Stimulated activated CD8-positive, alpha-beta memory T cell treated with anti-CD3 and anti-CD28 coated beads, Interleukin-15, amount 100 ng/mL, for 4 hours (primary cell): ENCODE results near the gene ADARB2.

Experiments
- DNase-seq, 2 donors: peaks; one replicate each; pipeline ENCODE4 v3.0.0-alpha.2; 2020; ENCODE audit warnings: low read depth in 2 of 2

ADARB2 gene

DNA sequence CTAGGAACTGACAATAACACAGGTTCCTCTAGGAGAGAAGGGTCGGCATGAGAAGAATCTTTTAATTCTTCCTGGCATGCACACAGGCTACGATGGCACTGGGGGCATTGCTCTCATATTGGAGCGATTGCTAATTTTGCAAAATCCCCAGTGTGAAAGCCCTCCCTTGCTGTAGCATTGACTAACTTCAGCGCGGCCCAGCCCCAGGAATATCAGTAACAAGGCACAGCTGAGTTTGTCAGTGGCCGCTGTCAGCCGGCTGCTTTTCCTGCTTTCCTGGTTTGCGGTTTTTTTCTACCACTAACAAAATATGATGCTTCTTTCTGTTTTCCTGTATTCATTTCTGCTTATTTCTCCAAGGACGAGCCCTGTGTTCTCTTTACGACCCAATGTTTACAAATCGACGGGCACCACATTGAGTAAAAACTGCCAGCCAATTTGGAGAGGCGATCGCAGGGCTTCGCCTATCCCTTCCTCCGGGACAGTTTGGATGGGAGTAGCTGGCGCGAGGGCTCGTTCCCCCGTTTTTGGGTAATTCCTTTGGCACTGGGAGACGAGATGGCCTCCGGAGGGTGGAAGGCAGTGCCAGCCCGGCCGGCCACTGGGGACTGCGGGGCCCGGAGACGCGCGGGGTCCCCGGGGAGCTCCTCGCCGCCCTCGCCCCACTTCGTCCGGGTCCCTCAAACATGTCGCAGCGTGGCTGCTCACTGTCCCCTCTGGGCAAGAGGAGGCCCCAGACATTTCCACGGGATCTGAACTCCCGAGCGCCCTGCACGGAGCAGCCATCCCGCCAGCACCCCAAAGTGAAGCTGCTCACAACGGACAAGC is 967 bp downstream of the ADARB2 start:
- no peak for DNase-seq

DNA sequence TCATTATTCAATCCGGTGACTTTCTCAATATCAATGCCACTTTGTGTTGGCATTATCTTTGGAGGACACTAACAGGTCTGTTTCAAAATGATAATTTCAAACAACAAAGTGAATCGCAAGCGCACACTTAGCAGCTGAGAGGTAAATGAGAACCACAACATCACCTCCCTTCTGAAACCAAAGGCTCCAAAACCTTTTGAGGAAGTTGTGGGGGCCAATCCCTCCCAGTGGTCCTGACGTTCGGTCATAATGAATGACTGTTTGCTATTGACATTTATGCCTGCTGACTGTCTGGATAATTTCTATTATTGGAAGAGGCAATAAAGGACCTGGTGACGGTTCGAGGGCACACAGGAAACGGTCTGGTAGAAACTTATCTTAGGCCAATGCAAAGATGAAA is 1.8 kb downstream of the ADARB2 start:
- DNase-seq: no peak

DNA sequence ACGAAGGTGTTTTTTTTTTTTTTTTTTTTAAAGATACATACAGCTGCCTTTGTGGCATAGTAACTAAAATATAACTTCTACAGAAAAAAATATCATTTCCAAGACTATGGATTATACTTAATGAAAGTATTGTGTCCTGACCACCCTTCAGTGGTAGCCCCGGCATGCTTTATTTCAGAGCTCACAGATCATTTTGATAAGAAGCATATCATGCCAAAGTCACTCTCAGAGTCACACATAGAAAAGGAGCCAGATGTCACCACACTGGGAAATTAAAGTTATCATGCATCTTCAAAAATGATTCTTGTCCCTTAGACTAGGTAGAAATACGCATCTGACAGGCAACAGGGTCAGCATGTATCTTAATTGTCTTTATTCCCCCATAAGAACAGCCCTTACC is 3.0 kb downstream of the ADARB2 start:
- no peak for DNase-seq

DNA sequence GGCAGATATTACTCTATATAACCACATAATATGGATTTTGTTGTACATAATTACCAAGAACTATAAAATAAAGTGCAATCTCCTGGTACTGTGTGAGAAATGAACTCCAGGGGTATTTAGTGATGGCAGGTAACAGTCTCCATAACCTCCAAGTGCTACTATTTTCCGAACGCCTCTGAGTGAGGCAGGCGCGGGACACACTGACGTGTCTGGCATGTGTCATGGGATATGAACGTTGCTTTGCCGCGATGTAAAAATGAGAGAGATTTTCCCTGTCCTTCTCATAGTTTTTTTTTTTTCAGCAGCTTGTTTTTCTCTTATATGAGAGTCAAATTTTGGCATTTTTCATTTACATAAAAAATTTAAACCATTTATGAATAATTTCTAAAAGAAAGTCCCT is 3.6 kb downstream of the ADARB2 start:
- no peak for DNase-seq

DNA sequence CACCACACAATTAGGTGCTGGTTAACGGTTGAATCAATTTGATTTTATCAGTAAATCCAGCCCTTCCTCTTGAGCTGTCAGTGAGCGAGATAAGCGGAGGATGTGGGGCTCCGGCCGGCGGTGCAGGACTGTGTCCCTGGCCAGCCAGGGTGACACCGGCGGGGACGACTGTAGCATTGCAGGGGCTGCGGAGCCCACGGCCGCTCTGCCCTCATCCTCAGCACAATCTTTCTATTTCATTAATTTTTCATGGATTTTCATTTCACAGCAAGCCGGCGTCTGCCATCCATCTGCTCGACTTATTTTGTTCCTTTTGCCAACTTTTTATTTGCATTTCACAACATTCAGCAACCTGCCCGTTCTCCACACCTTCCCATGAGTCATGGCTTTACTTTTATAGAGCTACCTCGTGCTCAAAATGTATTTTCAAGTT is 4.7 kb downstream of the ADARB2 start:
- no peak for DNase-seq

DNA sequence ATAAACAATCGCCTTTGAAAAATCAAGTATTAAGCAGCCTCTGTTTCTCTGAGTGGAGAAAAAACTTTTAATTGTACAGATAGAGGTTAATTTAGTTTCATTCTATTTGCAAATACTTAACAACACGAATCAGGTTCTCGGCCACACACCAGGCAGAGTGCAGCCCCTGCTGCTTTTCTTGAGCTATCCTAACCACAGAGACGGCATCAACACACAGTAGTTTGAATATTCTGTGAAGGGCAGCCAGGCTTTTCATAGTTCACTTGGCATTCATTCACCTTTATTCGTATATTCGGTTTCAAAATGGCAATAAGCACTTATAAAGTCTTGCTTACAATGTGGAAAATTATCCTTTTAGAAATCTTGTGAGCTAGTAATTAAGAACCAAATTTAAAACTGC is 5.7 kb downstream of the ADARB2 start:
- no peak for DNase-seq

DNA sequence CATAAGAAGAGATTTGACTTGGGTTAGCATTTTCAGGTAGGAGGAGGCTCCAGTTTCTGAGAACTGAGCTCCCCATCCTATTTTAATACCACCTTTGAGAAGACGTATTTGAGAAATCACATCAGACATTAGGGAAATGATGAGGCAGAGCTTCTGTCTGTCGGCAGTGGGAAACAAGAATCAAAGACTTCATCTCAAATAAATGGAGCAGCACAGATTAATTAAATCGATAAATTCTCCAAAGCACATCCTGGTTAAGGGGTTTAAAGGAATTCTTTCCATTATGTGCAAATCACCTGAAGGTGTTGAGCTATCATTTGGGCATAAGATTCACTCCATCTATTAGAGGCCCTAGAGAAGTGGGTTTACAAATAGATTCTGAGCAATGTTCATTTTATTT is 7.6 kb downstream of the ADARB2 start:
- no peak for DNase-seq

DNA sequence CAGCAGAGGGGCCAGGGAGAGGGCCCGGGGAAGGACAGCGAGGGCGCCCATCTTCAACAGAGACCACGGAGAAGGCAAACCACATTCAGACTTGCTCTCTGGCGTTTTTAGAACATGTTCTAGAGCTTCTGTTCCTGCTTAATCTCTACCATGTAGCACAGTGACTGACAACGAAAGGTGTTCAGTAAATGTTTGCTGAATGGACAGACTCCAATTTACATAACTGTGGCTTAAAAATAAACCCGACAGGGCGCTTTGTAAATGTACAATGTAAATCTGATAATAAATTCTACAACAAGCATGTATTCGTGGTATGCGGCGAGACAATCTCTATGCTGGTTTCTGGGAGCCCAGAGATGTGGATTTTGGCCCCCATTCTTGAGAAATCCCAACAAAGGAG is 10.5 kb downstream of the ADARB2 start:
- no peak for DNase-seq

DNA sequence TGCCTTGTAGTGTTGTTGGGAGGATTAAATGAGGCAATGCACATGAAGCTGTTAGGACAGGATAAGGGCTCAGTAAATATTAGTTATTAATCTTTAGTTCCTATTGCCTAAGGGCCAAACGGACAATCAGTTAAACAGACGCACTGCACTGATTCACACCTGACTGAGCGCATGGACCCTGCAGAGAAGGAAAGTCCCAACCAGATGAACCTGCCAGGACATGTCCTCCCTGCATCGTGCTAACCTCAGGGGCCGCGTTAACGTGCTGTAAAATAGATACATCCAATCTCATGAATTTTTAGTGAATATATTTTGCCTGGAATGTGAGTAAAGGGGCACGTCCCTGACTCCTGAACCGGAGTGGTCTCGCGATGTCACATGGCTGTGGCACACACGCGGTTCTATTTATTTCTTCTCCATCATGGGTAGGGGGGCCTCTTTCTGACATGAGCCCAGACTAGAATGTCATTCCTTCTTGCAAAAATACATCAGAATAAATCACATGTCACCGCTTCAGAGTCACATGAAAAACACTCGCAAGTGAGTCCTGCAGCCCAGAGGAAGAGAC is 12.3 kb downstream of the ADARB2 start:
- DNase-seq: no peak

DNA sequence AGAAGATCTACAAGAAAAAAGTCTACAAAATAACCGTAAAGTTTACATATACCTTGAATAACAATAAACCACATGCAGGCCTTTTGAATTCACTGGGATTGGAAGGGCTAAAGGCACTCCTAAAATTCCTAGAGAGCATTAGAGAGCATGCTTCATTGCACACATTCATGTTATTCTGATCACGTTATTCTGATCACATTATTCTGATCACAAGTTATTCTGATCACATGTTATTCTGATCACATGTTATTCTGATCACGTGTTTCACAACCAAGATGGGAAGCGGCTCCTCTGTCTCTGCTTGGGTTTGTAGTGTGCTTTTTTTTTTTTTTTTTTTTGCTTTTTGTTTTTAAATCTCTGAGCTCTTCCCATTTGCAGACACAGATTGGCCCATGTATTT is 20.5 kb downstream of the ADARB2 start:
- DNase-seq: no peak

DNA sequence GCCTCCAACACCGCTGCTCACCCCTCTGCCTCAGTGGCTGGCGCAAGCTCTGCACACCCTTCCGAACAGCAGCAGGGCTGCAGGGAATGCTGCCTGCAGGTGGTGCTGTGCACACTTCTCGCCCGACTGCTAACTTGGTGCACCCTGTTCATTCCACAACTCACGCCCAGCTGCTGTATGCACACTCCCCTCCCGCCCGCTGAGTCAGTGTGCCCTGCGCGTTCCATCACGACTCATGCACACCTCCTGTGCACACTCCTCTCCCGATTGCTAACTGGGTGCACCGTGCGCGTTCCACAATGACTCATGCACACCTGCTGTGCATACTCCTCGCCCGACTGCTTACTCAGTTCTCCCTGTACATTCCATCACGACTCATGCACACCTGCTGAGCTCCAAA is 21.5 kb downstream of the ADARB2 start:
- no peak for DNase-seq

DNA sequence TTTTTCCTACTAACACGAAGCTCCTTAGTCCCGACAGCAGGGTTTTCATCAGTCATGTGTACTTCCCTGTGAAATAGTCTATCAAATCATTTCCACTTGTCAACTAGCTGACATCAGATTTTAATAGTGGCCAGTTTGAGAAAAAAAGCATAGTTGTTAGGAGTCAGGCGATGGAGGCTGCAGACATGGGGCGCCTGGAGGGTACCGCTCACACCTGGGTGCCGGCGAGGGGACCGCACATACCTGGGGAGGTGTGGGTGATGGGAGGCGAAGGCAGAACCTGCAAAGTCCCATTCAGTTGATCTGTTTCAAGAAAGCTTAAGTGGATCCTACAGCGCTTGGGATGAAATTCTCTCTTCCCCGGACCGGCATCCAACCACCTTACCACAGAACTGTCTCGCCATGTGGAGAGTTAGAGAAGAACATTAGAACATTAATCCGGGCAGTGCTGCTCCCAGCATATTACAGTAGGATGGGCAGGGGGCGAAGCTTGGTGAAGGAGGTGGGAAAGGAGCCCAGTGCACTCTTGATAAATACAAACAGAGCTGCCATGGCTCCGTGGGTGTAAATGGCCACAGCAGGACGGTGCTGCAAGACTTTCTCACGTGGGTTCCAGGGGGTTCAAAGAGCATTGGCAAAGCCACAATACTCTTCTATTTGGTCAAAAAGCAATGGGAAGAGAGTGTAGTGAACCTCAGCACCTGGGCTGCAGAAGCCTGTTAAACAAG is 24.2 kb downstream of the ADARB2 start:
- DNase-seq: no peak

DNA sequence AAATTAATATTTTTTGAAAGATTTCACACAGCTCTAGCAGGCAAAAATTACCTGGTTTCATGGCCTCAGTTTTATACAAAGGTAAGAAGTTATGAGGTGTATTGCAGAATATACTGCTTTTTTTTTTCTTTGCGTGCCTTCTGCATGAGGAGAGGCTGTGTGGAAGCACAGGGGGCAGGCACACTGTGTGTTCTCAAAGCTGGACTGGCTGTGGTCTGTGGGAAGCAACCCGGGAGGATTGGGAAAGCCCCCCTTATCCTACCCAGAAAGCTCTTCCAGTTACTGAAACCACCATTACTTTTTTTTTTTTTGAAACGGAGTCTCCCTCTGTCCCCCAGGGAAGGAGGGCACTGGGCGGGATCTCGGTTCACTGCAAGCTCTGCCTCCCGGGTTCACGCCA is 25.0 kb downstream of the ADARB2 start:
- DNase-seq: no peak

DNA sequence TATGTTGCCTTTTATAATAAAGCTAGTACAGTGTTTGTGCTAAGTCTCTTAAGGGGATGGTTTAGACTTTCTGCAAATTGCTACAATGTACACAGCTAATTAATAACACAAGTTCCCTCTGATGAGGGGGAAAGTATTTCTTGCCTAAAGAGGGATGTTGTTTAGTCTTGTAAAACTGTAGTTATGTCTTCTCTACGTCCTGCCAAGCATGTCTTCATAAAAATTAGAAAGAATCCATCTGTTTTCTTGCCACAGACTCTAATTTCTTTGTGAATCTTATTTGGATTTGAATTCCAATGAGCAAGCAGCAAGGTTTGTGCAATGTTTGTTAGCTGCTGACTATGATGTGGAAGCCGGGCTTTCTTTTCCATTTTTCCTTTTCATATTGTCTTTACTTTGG is 28.2 kb downstream of the ADARB2 start:
- no peak for DNase-seq

DNA sequence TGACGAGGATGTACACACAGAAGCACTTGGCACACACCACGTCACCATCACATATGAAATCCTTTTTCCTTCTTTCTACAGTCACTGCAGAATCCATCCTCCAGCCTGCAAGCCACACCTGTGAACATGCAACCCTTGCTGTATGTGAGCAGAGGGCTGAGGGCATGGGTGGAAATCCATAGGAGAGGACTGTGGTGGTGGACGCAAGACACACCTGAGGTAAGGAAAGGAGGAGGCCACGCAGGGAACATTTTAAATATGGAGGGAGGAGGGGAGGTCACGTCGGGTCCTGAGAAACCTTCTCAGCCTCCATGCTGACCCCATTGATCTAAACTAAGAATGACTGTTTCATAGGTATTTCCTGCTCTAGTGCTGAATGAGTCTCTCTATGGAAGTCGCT is 28.6 kb downstream of the ADARB2 start:
- DNase-seq: no peak

DNA sequence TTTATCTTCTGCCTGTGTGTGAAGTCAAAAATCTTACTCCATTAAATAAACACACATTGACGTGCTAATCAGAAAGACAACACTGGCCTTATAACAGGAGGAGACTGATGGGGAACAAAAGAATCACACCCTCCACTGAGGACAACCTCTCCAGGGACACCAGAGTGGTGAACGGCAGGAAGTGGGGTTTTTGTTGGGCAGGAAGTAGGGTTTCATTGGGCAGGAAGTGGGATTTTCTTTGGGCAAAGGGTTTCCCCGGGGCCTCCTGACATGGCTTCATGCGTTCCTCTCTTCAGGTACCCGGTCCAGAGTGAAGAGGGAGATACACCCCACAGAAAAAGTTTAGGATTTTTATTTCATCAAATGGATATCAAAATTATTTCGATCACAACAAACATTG is 30.6 kb downstream of the ADARB2 start:
- no peak for DNase-seq

DNA sequence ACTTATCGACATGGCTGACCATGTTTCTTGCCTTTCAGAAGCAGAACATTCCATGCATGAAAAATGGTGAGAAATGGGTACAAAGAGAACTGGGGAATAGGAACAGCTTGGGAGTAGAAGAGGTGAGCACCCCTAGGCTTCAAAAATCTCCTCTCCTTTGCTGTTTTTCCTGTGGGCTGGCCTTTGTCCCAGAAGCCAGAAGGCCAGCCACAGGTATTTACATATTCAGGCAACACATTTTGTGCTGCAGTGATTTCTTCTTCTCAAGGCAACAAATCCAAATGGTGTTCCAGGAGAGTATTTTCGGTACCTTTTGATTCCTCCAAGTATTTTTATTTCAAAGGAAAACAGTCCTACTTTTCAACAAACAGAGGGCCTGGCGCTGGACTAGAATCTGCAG is 31.1 kb downstream of the ADARB2 start:
- no peak for DNase-seq

DNA sequence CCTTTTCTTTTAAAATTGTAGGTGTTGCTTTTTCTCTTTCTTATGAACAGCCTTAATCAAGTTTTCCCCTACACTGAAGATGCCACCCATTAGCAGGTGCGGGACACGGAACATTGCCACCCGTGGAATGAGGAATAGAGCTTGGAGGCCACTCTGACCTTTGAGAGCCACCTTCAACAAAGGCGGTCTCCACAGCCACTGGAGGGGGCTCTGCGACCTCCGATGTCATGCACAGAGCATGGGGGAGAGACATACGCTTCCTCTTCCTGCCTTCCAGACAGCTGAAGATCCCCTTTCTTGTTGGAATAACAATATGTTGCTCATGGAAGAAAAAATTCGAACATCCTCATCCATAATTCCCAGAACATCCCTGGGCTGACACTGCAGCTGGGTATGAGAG is 39.1 kb downstream of the ADARB2 start:
- no peak for DNase-seq

DNA sequence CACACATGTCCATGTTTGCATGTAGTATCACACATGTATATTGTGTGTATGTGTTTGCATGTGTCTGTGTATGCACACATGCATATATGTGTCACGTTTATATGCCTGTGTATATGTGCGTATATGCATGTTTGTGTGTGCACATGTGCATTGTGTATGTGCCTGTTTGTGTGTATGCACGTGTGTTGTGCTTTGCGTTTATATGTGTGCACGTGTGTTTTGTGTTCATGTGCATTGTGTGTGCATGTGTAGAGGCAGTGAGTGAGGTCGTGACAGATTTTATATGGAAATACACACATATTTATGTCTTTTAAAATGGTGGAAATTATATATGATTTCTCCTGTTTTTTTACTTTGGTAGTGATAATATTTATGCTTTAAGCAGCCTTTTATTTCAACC is 41.2 kb downstream of the ADARB2 start:
- no peak for DNase-seq

DNA sequence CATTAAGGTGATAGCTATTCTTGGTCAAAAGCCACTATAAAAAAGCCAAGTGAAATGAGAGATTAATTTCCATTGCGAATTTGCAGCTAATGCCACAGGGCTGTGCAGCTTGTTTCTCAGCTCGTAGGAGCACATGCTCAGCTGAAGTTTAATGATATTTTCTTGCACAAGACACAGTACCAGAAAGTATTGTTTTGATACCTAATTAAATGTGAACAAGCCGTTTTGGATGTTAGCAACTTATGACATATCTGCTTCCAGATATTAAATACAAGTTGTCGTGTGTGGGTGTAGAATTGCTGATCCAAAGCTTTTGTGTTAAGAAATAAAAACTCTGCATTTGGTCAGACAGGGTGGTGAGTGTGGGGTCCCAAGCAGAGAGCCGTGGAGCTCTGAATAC is 47.2 kb downstream of the ADARB2 start:
- DNase-seq: no peak

DNA sequence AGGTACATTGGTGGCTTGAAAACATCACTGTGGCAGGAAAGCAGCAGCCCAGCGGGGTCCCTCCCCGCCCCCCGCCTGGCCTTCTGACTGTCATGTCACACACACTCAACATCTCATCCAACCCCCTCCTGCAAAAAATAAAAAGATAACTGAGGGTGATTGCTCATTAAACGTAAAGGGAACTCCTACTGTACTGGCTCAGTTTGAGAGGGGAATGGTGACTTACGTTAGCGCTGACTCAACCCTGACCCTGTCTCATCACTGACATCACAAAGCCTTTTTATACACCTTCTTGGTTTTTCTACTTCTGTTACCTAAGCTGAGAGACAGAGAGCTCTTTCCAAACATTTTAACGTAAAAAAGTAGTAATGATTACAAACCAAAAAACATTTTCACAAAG is 48.8 kb downstream of the ADARB2 start:
- no peak for DNase-seq

DNA sequence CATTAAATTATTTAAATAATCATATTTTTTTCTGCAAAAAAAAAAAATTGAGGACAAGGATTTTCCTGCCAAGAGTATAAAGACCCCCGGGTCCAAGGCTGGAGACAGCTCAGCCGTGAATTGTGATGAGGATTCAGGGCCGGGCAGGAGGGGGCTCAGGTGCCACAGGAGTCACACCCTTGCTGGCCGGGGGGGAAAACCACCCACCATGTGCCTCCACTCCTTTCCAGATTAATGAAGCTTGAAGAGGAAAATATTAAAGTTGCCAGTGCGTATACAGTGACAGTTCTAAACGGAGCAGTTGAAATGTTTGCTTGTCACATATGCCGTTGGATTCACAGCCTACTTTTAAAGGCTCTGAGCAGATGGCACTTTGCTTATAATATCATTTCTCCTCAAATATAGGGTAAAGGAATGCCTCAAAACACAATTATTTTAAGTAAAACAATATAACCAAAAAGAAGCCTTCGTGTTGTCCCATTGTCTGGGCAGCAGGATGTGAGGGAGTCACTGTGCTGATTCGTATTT is 49.6 kb downstream of the ADARB2 start:
- no peak for DNase-seq

DNA sequence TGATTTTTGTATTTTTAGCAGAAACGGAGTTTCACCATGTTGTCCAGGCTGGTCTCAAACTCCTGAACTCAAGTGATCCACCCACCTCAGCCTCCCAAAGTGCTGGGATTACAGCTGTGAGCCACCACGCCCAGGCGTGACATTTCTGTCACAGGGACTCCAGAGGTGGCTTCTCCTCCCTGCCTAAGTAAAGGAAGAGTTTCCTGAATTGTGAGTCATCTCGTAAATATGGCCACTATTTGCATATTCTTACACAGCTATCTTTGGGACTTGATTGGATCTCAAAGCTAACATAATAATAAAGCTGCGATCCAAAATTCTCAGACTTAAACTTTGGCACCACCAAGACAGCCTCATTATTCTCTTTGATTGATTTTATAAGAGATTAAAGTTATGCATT is 50.1 kb downstream of the ADARB2 start:
- DNase-seq: no peak
